Muscle layer of colon (tissue), 2 donors: ENCODE results near the gene IZUMO4.

Source experiments
- H3K27ac ChIP-seq: one replicate; pipeline ENCODE4 v1.7.0; 2013; ENCODE audit warnings: low read depth, mild to moderate bottlenecking, low read length, moderate library complexity
- H3K27me3 ChIP-seq, 2 donors: one replicate each; pipeline ENCODE4 v1.7.0; 2013; ENCODE audit warnings: low read length in 2 of 2, mild to moderate bottlenecking in 2 of 2; ENCODE audit not compliant: insufficient read depth in 2 of 2, control insufficient read depth in 1 of 2
- H3K36me3 ChIP-seq: one replicate; pipeline ENCODE4 v1.7.0; 2013; ENCODE audit warnings: mild to moderate bottlenecking, low read length; ENCODE audit not compliant: insufficient read depth
- H3K4me1 ChIP-seq: one replicate; pipeline ENCODE4 v1.7.0; 2013; ENCODE audit warnings: mild to moderate bottlenecking, low read length; ENCODE audit not compliant: insufficient read depth
- H3K4me3 ChIP-seq, 2 donors: one replicate each; pipeline ENCODE4 v1.7.0; 2013; ENCODE audit warnings: low read length in 2 of 2, low read depth in 1 of 2, mild to moderate bottlenecking in 1 of 2, moderate library complexity in 1 of 2
- H3K9ac ChIP-seq: one replicate; pipeline ENCODE4 v1.7.0; 2013; ENCODE audit warnings: low read length
- H3K9me3 ChIP-seq: one replicate; pipeline ENCODE4 v1.7.0; 2013; ENCODE audit warnings: mild to moderate bottlenecking, low read length
- donor health status: abdominal sarcoma.
- donor health status: Adenocarcinoma of cecum.

IZUMO4 gene

DNA sequence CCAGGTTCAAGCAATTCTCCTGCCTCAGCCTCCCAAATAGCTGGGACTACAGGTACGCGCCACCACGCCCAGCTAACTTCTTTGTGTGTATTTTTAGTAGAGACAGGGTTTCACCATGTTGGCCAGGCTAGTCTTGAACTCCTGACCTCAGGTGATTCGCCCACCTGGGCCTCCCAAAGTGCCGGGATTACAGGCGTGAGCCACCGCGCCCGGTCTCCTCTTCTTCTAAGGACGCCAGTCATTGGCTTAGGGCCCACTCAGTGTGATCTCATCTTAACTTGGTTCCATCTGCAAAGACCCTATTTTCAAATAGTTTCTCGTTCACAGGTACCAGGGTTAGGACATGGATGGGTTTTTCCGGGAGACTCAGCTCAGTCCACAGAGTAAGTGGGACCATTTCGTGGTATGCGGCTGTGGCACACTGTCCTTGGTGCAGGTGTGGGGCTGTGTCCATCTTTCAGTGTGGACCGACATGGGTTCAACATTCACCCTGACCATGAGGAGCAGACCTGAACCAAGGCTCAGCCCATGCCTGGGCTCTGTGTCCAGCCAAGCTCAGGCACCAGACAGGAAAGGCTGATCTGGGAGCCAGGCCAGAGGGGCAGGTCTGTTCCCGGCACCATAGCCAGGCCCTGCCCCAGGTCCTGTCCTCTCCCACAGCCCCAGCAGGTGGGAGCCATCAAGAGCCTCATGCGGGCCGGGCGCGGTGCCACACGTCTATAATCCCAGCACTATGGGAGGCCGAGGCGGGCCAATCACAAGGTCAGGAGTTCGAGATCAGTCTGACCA lies 42.9 kb upstream of the IZUMO4 start:
- H3K27ac ChIP-seq = peak overlapping the region; percentile 4
- no peak overlapping the region for H3K9ac ChIP-seq
- no peaks in the 10 kb centered on the region for H3K27me3 ChIP-seq
- no peak overlapping the region for H3K4me3 ChIP-seq
- peaks cover 7% of the 10 kb centered on the region for H3K36me3 ChIP-seq
- peaks cover 32% of the 10 kb centered on the region for H3K4me1 ChIP-seq
- no peaks in the 10 kb centered on the region for H3K9me3 ChIP-seq

DNA sequence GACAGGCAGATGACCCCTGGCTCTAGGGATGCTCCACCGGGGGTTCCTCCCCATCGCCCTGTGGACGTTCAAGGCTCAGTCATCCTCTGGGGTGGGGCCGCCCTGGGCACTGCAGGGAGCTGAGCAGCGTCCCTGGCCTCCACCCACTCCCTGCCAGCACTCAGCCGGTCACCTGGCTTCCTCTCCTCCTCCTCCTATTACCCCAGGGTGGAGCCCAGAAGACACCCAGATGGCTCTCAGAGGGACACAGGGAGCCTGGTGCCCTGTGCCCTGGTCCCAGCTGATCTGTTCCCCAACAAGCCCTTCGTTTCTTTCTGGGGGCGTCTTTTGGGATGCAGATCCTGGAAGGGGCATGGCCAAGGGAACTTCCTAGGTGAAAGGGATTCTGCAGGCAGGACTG lies 42.0 kb upstream of the IZUMO4 start:
- H3K27me3 ChIP-seq = no peaks in the 10 kb centered on the region
- no peak overlapping the region for H3K27ac ChIP-seq
- H3K4me1 ChIP-seq = peaks cover 32% of the 10 kb centered on the region
- H3K9ac ChIP-seq = no peak overlapping the region
- H3K9me3 ChIP-seq = no peaks in the 10 kb centered on the region
- H3K4me3 ChIP-seq = no peak overlapping the region
- H3K36me3 ChIP-seq = no peaks in the 10 kb centered on the region

DNA sequence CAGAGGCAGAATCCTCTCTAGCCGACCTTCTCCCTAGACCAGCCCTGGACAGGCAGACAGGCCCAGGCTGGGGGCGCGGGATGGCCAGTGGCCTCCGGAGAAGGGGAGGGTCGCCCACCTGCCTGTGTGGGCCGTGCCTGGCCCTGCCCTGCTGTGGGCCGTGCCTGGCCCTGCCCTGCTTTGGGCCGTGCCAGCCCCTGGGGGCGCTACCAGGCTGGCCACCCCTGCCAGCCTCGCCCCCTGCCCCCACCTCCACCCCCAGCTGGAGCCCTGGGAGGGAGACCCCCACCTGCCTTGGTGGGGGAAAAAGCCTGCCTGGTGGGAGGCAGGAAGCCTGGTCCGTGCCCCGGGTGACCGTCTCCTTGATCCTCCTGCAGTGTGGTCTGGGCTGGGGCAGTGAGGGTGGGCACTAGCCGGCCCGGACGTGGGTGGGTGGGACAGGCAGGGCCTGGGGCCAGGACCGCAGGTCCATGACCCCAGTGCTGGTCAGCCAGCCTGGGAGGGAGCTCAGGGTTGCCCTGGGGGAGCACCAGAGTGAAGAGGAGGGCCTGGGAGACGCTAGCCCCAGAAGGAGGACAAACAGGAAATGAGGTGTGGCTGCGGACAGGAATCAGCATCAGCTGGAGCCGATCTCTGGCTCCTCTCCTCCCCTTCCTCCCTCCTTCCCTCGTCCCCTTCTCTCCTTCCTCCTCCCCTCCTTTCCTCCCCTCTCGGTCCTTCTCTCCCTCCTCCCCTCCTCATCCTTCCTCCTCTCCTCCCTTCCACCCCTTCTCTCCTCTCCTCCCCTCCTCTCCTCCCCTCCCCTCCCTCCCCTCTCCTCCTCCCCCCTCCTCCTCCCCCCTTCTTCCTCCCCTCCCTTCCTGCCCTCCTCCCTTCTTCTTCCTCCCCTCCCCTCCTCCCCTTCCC lies 40.5 kb upstream of the IZUMO4 start:
- Histone ChIP-seq H3K27ac (peak overlapping the region; percentile 95), H3K4me3 (peak overlapping the region; percentile 2 to 38), H3K27me3 (no peaks in the 10 kb centered on the region), H3K36me3 (no peaks in the 10 kb centered on the region), H3K9me3 (no peaks in the 10 kb centered on the region), H3K9ac (peak overlapping the region; percentile 57), H3K4me1 (peaks cover 43% of the 10 kb centered on the region)

DNA sequence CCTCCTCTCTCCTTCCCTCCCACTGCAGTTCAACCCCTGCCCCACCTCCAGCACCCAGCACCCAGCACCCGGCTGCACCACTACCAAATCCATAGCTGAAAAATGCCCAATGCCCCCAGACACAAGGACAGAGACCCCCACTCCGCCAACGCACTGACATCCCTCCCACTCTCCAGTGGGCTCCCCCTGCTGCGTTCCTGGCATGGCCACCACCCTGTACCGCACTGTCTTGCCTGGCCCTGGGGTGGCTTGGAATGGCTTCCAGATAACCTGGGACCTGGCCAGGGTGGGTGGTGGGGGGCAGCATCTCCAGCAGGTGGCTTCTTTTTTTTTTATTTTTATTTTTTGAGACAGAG lies 39.9 kb upstream of the IZUMO4 start:
- Histone ChIP-seq H3K4me1 (peaks cover 38% of the 10 kb centered on the region), H3K9ac (no peak overlapping the region), H3K36me3 (no peaks in the 10 kb centered on the region), H3K9me3 (no peaks in the 10 kb centered on the region), H3K27me3 (no peaks in the 10 kb centered on the region), H3K4me3 (no peak overlapping the region), H3K27ac (peak overlapping the region; percentile 41)

DNA sequence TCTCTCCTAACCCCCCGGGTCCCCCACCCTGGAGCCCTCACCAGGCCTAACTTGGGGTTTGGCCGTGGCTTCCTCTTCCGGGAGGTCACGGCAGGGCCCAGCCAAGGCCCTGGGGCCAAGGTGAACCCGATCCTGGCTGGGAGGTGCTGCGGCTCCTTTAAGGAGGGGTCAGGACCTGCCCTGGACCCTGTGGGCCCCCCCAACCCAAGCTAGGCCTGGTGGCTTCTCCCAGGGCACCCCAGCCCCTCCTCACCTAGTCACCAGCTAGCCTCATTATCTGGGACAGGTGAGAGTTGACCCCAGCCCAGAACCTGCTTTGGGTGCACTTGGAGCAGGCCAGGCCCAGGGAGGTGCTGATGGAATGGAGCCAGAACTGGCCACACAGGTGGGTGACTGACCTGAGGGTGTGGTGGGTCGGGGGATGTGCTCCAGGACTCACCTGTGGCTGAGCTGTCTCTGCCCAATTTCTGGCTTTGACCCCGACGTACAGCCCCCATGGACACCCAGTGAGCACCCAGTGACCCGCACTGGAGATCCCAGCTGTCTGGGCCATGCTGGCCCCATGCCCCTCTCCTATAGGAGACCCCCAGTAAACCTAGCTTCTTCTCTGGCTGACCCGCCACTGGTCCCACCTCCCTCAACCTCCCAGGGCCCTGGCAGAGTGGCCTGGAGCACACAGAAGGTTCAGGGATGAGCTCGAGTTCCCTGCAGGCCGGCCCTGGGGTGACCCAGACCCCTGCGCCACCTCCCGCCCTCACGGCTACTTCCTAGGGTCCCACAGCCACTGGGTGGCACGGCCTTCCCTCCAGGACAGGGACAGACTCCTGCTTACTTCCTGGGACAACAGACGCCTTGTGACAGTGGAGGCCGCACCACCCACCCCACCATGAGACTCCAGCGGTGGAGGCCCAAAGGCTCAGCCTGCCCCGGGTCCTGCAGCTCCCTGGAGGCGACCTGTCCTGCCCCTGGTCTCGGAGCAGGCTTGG lies 38.9 kb upstream of the IZUMO4 start:
- peak overlapping the region; percentile 56 for H3K27ac ChIP-seq
- no peak overlapping the region for H3K4me3 ChIP-seq
- H3K27me3 ChIP-seq = no peaks in the 10 kb centered on the region
- H3K4me1 ChIP-seq = peaks cover 39% of the 10 kb centered on the region
- no peaks in the 10 kb centered on the region for H3K9me3 ChIP-seq
- H3K36me3 ChIP-seq = no peaks in the 10 kb centered on the region
- no peak overlapping the region for H3K9ac ChIP-seq

DNA sequence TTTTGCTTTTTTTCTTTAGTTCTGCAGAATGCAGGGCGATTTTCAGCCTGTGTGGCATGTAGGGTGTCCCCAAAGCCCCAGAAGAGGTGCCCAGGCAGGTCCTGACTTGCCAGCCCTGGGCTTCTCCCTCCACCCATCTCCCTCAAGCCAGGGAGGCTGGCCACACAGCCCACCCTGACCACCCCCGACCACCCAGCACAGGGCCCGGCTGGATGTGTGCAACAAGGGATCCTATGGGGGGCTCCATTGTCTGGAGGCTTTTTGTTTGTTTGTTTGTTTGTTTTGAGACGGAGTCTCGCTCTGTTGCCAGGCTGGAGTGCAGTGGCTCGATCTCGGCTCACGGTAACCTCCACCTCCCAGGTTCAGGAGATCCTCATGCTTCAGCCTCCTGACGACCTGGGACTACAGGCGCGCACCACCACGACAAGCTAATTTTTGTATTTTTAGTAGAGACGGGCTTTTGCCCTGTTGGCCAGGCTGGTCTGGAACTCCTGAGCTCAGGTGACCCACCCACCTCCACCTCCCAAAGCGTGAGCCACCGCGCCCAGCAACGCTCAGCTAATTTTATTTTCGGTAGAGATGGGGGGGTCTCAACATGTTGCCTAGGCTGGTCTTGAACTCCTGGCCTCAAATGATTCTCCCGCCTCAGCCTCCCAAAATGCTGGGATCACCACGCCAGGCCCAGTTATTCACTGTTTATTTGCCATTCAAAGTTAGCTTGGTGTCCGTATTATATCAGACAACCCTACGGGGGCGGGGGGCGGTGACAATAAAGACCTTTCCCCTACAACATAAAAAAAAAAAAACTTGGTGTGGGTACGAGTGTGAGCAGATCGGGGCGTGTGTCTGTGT lies 37.9 kb upstream of the IZUMO4 start:
- Histone ChIP-seq H3K9ac (no peak overlapping the region), H3K4me3 (no peak overlapping the region), H3K9me3 (no peaks in the 10 kb centered on the region), H3K27me3 (no peaks in the 10 kb centered on the region), H3K27ac (peak overlapping the region; percentile 100), H3K36me3 (no peaks in the 10 kb centered on the region), H3K4me1 (peaks cover 39% of the 10 kb centered on the region)

DNA sequence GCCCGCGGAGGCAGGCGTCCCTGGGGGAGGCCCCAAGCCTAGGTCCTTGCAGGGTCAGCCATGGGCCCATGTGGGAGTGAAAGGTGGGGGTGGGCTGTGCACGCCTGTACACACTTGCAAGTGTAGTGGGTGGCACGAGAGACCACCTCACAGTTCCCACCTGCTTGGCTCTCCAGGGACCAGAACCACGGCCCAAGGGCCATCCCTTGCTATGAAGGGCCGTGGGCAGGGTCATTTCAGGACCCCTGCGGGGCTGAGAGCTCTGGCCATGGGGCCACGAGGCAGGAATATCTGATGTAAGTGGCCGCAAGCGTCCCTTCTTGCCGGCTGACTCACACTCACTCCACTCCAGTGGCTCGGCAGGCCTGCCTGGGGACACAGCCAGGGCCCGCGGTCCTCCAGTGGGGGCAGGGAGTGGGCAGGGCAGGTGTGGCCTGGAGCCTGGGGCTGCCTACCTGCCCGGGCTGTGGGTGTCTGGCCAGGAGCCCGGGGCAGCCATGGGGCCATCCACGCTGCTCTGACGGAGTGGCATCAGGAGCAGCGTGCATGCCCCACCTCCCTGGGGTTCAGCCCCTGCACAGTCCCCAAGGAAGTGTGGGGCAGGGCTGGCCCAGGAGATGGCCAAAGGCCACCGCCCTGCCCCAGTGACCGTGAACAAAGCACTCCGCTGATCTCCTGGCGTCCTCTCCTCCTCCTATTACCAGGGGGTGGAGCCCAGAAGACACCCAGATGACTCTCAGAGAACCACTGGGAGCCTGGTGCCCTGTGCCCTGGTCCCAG lies 37.1 kb upstream of the IZUMO4 start:
- H3K4me1 ChIP-seq = peaks cover 39% of the 10 kb centered on the region
- no peaks in the 10 kb centered on the region for H3K27me3 ChIP-seq
- peak overlapping the region; percentile 76 for H3K9ac ChIP-seq
- peak overlapping the region; percentile 100 for H3K27ac ChIP-seq
- H3K4me3 ChIP-seq = peak overlapping the region in 1 of 2 donors; percentile 78
- no peaks in the 10 kb centered on the region for H3K36me3 ChIP-seq
- H3K9me3 ChIP-seq = no peaks in the 10 kb centered on the region

DNA sequence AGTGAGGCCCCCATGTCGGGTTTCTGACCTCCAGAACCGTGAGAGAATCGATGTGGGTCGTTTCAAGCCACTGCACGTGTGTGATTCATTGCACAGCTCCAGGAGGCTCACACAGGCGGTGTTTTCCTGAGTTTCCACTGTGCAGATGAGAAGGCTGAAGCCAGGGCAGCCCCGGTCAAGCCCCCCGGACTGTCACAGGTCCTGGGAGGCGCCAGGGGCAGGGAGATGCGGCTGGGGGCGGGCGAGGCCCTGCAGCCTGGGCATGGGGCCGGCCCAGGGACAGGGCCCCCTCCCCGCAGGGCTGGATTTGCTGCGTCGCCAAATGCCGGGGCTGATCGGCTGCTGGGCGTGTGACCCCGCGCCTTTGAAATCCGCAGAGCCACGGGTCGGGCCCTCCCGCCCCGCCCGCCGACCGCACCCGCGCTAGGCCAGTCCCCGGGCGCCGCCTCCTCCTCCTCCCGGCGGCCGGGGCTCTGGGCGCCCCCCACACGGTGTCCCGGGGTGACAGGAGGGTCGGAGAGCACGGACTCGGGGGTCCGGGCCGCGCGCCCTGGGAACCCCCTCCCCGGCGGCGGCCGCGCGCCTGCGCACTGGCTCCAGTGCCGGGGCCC lies 35.7 kb upstream of the IZUMO4 start:
- peak overlapping the region; percentile 100 for H3K27ac ChIP-seq
- no peaks in the 10 kb centered on the region for H3K36me3 ChIP-seq
- peak overlapping the region; percentile 76 for H3K9ac ChIP-seq
- no peaks in the 10 kb centered on the region for H3K27me3 ChIP-seq
- H3K4me1 ChIP-seq = peaks cover 32% of the 10 kb centered on the region
- H3K4me3 ChIP-seq = peak overlapping the region; percentile 40 to 78
- H3K9me3 ChIP-seq = no peaks in the 10 kb centered on the region

DNA sequence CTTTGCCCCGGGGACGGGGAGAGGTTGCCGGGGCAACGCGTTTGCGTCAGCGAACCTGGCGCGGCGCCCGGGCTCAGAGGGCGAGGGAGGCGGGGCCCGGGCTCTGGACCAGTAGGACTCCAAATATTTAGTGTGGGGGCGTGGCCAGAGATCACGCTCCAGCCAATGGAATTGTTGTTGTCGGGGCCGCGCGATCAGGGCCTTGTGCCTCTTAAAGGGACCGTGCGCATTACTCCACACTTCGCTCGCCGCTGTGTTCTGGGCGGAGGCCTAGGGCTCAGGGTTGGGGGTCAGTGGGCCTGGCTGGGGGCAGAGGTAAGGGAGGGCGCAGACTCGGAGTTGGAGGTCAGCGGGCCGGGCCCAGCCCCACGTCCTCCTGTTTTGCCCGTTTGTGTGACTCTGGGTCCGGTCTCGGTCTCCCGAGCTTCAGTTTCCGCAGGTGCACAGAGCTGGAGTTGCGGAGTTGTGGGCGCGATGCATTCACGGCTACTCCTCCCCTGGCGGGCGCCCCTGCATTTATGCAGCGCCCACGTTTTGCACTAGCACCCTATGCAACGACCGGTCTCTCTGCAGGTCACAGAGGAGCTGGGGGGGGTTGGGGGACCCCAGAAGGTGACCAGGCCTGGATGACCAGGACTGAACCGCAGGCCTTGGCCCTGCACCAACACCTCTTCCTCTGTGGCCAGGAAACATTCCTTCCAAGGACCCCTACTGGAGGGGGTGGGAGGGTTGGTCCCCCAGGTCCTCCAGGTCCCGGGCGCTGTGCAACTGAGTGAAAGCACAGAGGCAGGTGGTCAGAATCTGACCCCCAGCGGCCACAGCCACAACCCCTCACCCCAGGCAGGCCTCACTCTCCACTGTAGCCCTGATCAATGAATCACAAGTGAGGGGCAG lies 35.0 kb upstream of the IZUMO4 start:
- Histone ChIP-seq H3K27ac (peak overlapping the region; percentile 100), H3K27me3 (no peaks in the 10 kb centered on the region), H3K36me3 (no peaks in the 10 kb centered on the region), H3K4me3 (peak overlapping the region; percentile 77 to 84), H3K9me3 (no peaks in the 10 kb centered on the region), H3K4me1 (peaks cover 29% of the 10 kb centered on the region), H3K9ac (peak overlapping the region; percentile 64)
